GM23338 (cell line): Measurements from ENCODE around the gene KANK4.

Experiments used
- CREB1 ChIP-seq: fragments of 250-450 bp; sonication (Bioruptor Pico); IDR thresholded peaks from 2 replicates; pipeline ENCODE4 v1.5.0; 2020; ENCODE audit warnings: low read depth, mild to moderate bottlenecking, moderate library complexity
- CTCF ChIP-seq, 2 experiments: fragments of 200-600 bp in 1 of 2; sonication (generic) in 1 of 2; conservative IDR thresholded peaks; 2 replicates each; pipeline versions ENCODE4 v1.5.1 to v1.6.1; 2016 to 2017; ENCODE audit warnings: antibody characterized with exemption in 2 of 2, low read depth in 2 of 2, mild to moderate bottlenecking in 2 of 2, moderate library complexity in 1 of 2
- EZH2phosphoT487 ChIP-seq: fragments of 200-600 bp; sonication (generic); IDR thresholded peaks from one replicate; pipeline ENCODE4 v1.8.1; 2018; ENCODE audit warnings: antibody characterized with exemption; ENCODE audit not compliant: unreplicated experiment
- POLR2AphosphoS5 ChIP-seq: IDR thresholded peaks from 2 replicates; pipeline ENCODE4 v1.6.1; 2016; ENCODE audit warnings: antibody characterized with exemption, low read depth

DNA sequence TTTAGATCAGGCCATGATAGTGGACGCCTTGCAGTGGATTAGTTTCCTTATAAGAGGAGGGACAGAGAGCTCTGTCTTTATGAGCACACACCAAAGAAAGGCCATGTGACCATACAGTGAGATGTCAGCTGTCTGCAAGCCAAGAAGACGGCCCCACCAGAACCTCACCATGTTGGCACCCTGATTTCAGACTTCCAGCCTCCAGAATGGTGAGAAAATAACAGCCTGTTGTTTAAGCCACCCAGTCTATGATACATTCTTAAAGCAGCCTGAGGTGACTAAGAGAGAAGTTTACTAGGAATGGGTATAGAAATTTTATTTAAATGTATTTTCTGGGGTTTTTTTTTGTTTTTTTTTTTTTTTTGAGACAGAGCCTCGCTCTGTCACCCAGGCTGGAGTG is 95.1 kb downstream of the KANK4 start:
- TF ChIP-seq CTCF (conservative IDR thresholded peaks at IDR 0.05; ENCODE audit: low read depth in 2 of 2): no peak
- TF ChIP-seq EZH2phosphoT487: no peak
- TF ChIP-seq POLR2AphosphoS5: no peak
- TF ChIP-seq CREB1 (CRISPR knock-in tag): no peak
